T-helper 17 cell (primary cell): Measurements from ENCODE around the gene PGPEP1. TPM values are rescaled to one million over a fixed set of nuclear protein-coding genes. Genes with fewer than 3 reads are reported as not detected.
"Not testable (repeated sequence)": the region's sequence is repeated elsewhere in the genome, so short reads cannot be mapped to it uniquely, and the experiment has no call there.

Source experiments
- ATAC-seq: fragments of 150-1000 bp; cut with Tn5 transposase; 2 replicates; pipeline ENCODE4 v1.10.0; 2021; ENCODE audit warnings: mild to moderate bottlenecking, moderate library complexity
- DNase-seq, 3 donors: peaks; one replicate each; pipeline versions ENCODE4 v3.0.0 to v3.0.0-alpha.2; 2020 to 2021
- H3K9me3 ChIP-seq: one replicate; pipeline ENCODE4 v1.7.0; 2013; ENCODE audit warnings: low read length, mild to moderate bottlenecking; ENCODE audit not compliant: control insufficient read depth, poor library complexity, severe bottlenecking
- H3K27ac Mint-ChIP-seq: one replicate; pipeline ENCODE4 v1.8.0; 2022; ENCODE audit warnings: mild to moderate bottlenecking, moderate library complexity, mixed read lengths
- H3K27me3 Mint-ChIP-seq: one replicate; pipeline ENCODE4 v1.8.0; 2022; ENCODE audit warnings: mixed read lengths
- H3K36me3 Mint-ChIP-seq: one replicate; pipeline ENCODE4 v1.8.0; 2022; ENCODE audit warnings: low read depth, mixed read lengths
- H3K4me1 Mint-ChIP-seq: one replicate; pipeline ENCODE4 v1.8.0; 2022; ENCODE audit warnings: mild to moderate bottlenecking, mixed read lengths
- H3K4me3 Mint-ChIP-seq: one replicate; pipeline ENCODE4 v1.8.0; 2022; ENCODE audit warnings: mild to moderate bottlenecking, moderate library complexity, mixed read lengths
- total RNA-seq, 4 donors: library from RNA in 2 of 4; stranded (reverse) in 2 of 4; gene quantifications; one replicate each; pipeline ENCODE4 v1.2.3 and lab custom pipeline; 2022 to 2026

Gene PGPEP1
- total RNA-seq, 2 donors from 2014 or later = 22.0 to 28.3 TPM

GRCh38 chr19:18368504-18369222, 28.3 kb downstream of the PGPEP1 start:
- no peak overlapping the region for H3K4me3 Mint-ChIP-seq
- peaks cover 2% of the 10 kb centered on the region for H3K27me3 Mint-ChIP-seq
- H3K9me3 ChIP-seq = no peaks in the 10 kb centered on the region
- no peak overlapping the region for H3K27ac Mint-ChIP-seq
- peaks cover 3% of the 10 kb centered on the region for H3K4me1 Mint-ChIP-seq
- DNase-seq (no peak), ATAC-seq (no peak)
- H3K36me3 Mint-ChIP-seq = no peaks in the 10 kb centered on the region

GRCh38 chr19:18373407-18373891, 33.1 kb downstream of the PGPEP1 start:
- ATAC-seq = no peak
- Mint-ChIP-seq H3K27me3 (peaks cover 7% of the 10 kb centered on the region), H3K36me3 (no peaks in the 10 kb centered on the region), H3K4me3 (no peak overlapping the region), H3K27ac (peak overlapping the region; percentile 61), H3K4me1 (peaks cover 6% of the 10 kb centered on the region)
- H3K9me3 ChIP-seq = no peaks in the 10 kb centered on the region
- DNase-seq = no peak

GRCh38 chr19:18373892-18374629, 33.7 kb downstream of the PGPEP1 start:
- no peaks in the 10 kb centered on the region for H3K36me3 Mint-ChIP-seq

GRCh38 chr19:18377026-18377425, 36.6 kb downstream of the PGPEP1 start:
- Mint-ChIP-seq H3K4me3 (no peak overlapping the region), H3K36me3 (no peaks in the 10 kb centered on the region), H3K27me3 (peaks cover 19% of the 10 kb centered on the region), H3K4me1 (peaks cover 6% of the 10 kb centered on the region), H3K27ac (no peak overlapping the region)
- ATAC-seq (no peak), DNase-seq (no peak)
- H3K9me3 ChIP-seq = no peaks in the 10 kb centered on the region

More at GRCh38 chr19:18373892-18374629, 33.7 kb downstream of the PGPEP1 start:
- peaks cover 6% of the 10 kb centered on the region for H3K4me1 Mint-ChIP-seq
- no peak overlapping the region for H3K4me3 Mint-ChIP-seq
- H3K9me3 ChIP-seq = no peaks in the 10 kb centered on the region
- DNase-seq = no peak
- peak overlapping the region; percentile 61 for H3K27ac Mint-ChIP-seq
- peaks cover 7% of the 10 kb centered on the region for H3K27me3 Mint-ChIP-seq
- ATAC-seq = peak; percentile 79

GRCh38 chr19:18379803-18380747, 39.7 kb downstream of the PGPEP1 start:
- H3K9me3 ChIP-seq = no peaks in the 10 kb centered on the region
- DNase-seq (no peak), ATAC-seq (no peak)
- Mint-ChIP-seq H3K36me3 (no peaks in the 10 kb centered on the region), H3K27me3 (peaks cover 29% of the 10 kb centered on the region), H3K4me3 (no peak overlapping the region), H3K4me1 (no peaks in the 10 kb centered on the region), H3K27ac (no peak overlapping the region)

DNA sequence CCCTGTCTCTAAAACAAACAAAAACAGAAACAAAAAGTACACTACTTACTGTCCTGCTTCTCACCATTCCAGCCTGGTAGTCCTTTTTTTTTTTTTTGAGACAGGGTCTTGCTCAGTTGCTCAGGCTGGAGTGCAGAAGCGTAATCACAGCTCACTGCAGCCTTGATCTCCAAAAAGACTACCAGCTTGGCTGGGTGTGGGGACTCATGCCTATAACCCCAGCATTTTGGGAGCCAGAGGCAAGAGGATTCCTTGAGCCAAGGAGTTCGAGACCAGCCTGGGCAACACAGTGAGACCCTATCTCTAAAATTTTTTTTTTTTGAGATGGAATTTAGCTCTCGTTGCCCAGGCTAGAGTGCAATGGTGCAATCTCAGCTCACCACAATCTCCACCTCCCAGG, 40.4 kb downstream of the PGPEP1 start:
- H3K27ac Mint-ChIP-seq = no peak overlapping the region
- ATAC-seq = no peak
- H3K4me1 Mint-ChIP-seq = no peaks in the 10 kb centered on the region
- peaks cover 37% of the 10 kb centered on the region for H3K27me3 Mint-ChIP-seq
- H3K36me3 Mint-ChIP-seq = no peaks in the 10 kb centered on the region
- no peak overlapping the region for H3K4me3 Mint-ChIP-seq
- H3K9me3 ChIP-seq = no peaks in the 10 kb centered on the region
- no peak for DNase-seq

DNA sequence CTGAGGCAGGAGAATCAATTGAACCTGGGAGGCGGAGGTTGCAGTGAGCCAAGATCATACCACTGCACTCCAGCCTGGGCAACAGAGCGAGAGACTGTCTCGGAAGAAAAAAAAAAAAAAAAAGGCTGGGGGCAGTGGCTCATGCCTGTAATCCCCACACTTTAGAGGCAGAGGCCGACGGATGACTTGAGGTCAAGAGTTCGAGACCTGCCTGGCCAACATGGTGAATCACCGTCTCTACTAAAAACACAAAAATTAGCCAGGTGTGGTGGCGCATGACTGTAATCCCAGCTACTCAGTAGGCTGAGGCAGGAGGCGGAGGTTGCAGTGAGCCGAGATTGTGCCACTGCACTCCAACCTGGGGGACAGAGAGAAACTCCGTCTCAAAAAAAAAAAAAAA, 43.2 kb downstream of the PGPEP1 start:
- not testable (repeated sequence) for H3K4me3 Mint-ChIP-seq, H3K9me3 ChIP-seq, H3K27ac Mint-ChIP-seq, DNase-seq, H3K36me3 Mint-ChIP-seq, H3K4me1 Mint-ChIP-seq, ATAC-seq
- H3K27me3 Mint-ChIP-seq = peaks cover 50% of the 10 kb centered on the region

DNA sequence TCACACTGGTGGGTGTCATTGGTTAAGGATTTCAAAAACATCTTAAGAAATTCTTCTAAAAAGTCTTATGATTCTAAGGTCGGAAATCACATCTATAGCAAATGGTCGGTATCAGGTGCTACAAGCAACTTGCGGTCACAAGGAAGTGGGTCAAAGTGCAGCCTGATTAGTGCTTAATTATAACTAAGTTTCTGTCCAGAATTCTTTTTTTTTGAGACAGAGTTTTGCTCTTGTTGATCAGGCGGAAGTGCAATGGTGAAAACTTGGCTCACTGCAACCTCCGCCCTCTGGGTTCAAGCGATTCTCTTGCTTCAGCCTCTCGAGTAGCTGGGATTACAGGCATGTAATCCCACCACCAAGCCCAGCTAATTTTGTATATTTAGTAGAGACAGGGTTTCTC, 44.4 kb downstream of the PGPEP1 start:
- DNase-seq (no peak), ATAC-seq (no peak)
- Mint-ChIP-seq H3K4me3 (no peak overlapping the region), H3K36me3 (no peaks in the 10 kb centered on the region), H3K27ac (no peak overlapping the region), H3K27me3 (peaks cover 46% of the 10 kb centered on the region), H3K4me1 (peaks cover 9% of the 10 kb centered on the region)
- no peaks in the 10 kb centered on the region for H3K9me3 ChIP-seq

DNA sequence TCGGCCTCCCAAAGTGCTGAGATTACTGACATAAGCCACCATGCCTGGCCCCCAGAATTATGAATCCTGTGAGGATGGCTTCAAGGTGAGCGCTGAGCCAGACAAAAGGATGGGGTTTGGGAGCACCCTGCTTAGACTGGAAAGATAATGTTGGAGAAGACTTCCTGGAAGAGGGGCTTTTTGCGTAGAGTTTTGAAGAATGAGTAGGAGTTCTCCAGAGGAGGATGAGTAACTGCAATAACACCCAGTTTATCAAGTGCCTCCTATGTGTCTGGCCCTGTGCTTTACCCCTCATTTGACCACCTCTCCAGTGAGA, 44.9 kb downstream of the PGPEP1 start:
- H3K27me3 Mint-ChIP-seq = peaks cover 46% of the 10 kb centered on the region
- no peaks in the 10 kb centered on the region for H3K9me3 ChIP-seq
- H3K4me1 Mint-ChIP-seq = peaks cover 9% of the 10 kb centered on the region
- DNase-seq (no peak), ATAC-seq (no peak)
- no peak overlapping the region for H3K4me3 Mint-ChIP-seq
- no peak overlapping the region for H3K27ac Mint-ChIP-seq
- H3K36me3 Mint-ChIP-seq = no peaks in the 10 kb centered on the region

DNA sequence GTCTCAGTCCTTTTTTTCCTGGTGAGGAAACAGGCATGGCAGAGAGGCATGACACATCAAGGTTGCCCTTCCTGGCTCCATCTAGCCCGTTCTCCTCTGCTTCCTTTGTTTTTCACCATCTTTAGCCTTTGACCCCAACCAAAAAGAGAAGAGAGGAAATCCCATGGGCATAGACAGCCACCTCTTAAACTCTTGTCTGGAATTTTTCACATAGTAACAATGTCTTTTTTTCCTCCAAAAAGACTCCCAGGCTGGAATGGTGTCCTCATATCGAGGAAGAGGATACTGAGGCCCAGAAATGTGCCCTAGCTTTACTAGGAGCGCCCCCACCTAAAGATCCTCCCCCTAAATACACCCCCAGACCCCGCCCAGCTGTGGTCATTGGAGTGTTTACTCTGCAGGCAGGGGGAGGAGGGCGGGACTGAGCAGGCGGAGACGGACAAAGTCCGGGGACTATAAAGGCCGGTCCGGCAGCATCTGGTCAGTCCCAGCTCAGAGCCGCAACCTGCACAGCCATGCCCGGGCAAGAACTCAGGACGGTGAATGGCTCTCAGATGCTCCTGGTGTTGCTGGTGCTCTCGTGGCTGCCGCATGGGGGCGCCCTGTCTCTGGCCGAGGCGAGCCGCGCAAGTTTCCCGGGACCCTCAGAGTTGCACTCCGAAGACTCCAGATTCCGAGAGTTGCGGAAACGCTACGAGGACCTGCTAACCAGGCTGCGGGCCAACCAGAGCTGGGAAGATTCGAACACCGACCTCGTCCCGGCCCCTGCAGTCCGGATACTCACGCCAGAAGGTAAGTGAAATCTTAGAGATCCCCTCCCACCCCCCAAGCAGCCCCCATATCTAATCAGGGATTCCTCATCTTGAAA, 45.5 kb downstream of the PGPEP1 start, which contains the start of gene GDF15:
Gene GDF15, plus strand, starts transcription at position 484 of the 868 bp plus-strand sequence. Its CDS starts 32 bp downstream, at position 516.
- ATAC-seq = no peak
- no peaks in the 10 kb centered on the region for H3K9me3 ChIP-seq
- Mint-ChIP-seq H3K27ac (no peak within 1 kb of the TSS), H3K27me3 (peaks cover 51% of the 10 kb centered on the region), H3K4me1 (peaks cover 9% of the 10 kb centered on the region), H3K4me3 (no peak within 1 kb of the TSS), H3K36me3 (no peaks in the 10 kb centered on the region)
- DNase-seq = no peak

GRCh38 chr19:18386543-18387271, 46.3 kb downstream of the PGPEP1 start:
- Mint-ChIP-seq H3K36me3 (no peaks in the 10 kb centered on the region), H3K27ac (no peak overlapping the region), H3K4me3 (no peak overlapping the region), H3K27me3 (peaks cover 53% of the 10 kb centered on the region), H3K4me1 (peaks cover 9% of the 10 kb centered on the region)
- ATAC-seq (no peak), DNase-seq (no peak)
- H3K9me3 ChIP-seq = no peaks in the 10 kb centered on the region
